ENCODE results near the gene SLC22A24. TPM values are rescaled to one million over a fixed set of nuclear protein-coding genes. Genes with fewer than 3 reads are reported as not detected.

The SLC22A24 gene
- total RNA-seq, 1 experiment from 2014 or later, result not detected

Other genes with a start within 250 kb of the SLC22A24 start
- 0.16 and 0.18 TPM in 2 replicates for gene CHRM1, start 222.9 kb downstream of the SLC22A24 start, total RNA-seq (2014; rRNA removed; shearing (Covaris generic))
- gene SLC22A6, start 159.3 kb downstream of the SLC22A24 start, total RNA-seq (2014; rRNA removed; shearing (Covaris generic)), result not detected in 2 replicates
- not detected in 2 replicates for gene SLC22A8, start 128.4 kb downstream of the SLC22A24 start, total RNA-seq (2014; rRNA removed; shearing (Covaris generic))
- not detected in 2 replicates for gene SLC22A25, start 99.4 kb upstream of the SLC22A24 start, total RNA-seq (2014; rRNA removed; shearing (Covaris generic))
- gene SLC22A9, start 225.6 kb upstream of the SLC22A24 start, total RNA-seq (2014; rRNA removed; shearing (Covaris generic)), result not detected in 2 replicates

Data from SK-MEL-5 (cell line).